ENCODE results near the gene PARD6B. TPM values are rescaled to one million over a fixed set of nuclear protein-coding genes. Genes with fewer than 3 reads are reported as not detected.
"Not testable (repeated sequence)": the region's sequence is repeated elsewhere in the genome, so short reads cannot be mapped to it uniquely, and the experiment has no call there.

Gene PARD6B
- polyA plus RNA-seq, 4 donors: 19.1 to 26.8 (median 22.8) TPM

- DNase-seq (ENCODE audit: low read depth in 4 of 4, low spot score in 2 of 4): no peak
These were observed 12.9 kb downstream of the PARD6B start for GRCh38 chr20:50744143-50744792.

GRCh38 chr20:50745634-50746137, 14.3 kb downstream of the PARD6B start:
- DNase-seq (ENCODE audit: low read depth in 4 of 4, low spot score in 2 of 4): no peak

GRCh38 chr20:50746138-50746940, 15.0 kb downstream of the PARD6B start:
- no peak for DNase-seq (ENCODE audit: low read depth in 4 of 4, low spot score in 2 of 4)

GRCh38 chr20:50747275-50747674, 15.9 kb downstream of the PARD6B start:
- DNase-seq (ENCODE audit: low read depth in 4 of 4, low spot score in 2 of 4): no peak

GRCh38 chr20:50750145-50750671, 18.8 kb downstream of the PARD6B start:
- DNase-seq (ENCODE audit: low read depth in 4 of 4, low spot score in 2 of 4): no peak

- no peak for DNase-seq (ENCODE audit: low read depth in 4 of 4, low spot score in 2 of 4)
These were observed 21.8 kb downstream of the PARD6B start for GRCh38 chr20:50753152-50753551.

- no peak for DNase-seq (ENCODE audit: low read depth in 4 of 4, low spot score in 2 of 4)
These were observed 23.0 kb downstream of the PARD6B start for GRCh38 chr20:50754420-50754819.

GRCh38 chr20:50756447-50756846, 25.1 kb downstream of the PARD6B start:
- DNase-seq (ENCODE audit: low read depth in 4 of 4, low spot score in 2 of 4): no peak

- DNase-seq (ENCODE audit: low read depth in 4 of 4, low spot score in 2 of 4): no peak
These were observed 27.1 kb downstream of the PARD6B start for GRCh38 chr20:50758469-50758868.

GRCh38 chr20:50758992-50759391, 27.6 kb downstream of the PARD6B start:
- DNase-seq (ENCODE audit: low read depth in 4 of 4, low spot score in 2 of 4): no peak

- no peak for DNase-seq (ENCODE audit: low read depth in 4 of 4, low spot score in 2 of 4)
These were observed 28.3 kb downstream of the PARD6B start for GRCh38 chr20:50759678-50760077.

GRCh38 chr20:50762045-50762422, 30.7 kb downstream of the PARD6B start:
- DNase-seq (ENCODE audit: low read depth in 4 of 4, low spot score in 2 of 4): no peak

GRCh38 chr20:50762435-50763220, 31.2 kb downstream of the PARD6B start:
- DNase-seq (ENCODE audit: low read depth in 4 of 4, low spot score in 2 of 4): no peak

GRCh38 chr20:50763550-50764458, 32.4 kb downstream of the PARD6B start:
- DNase-seq (ENCODE audit: low read depth in 4 of 4, low spot score in 2 of 4): not testable (repeated sequence)

- DNase-seq (ENCODE audit: low read depth in 4 of 4, low spot score in 2 of 4): not testable (repeated sequence)
These were observed 33.9 kb downstream of the PARD6B start for GRCh38 chr20:50765251-50765650.

GRCh38 chr20:50765674-50766073, 34.3 kb downstream of the PARD6B start:
- DNase-seq (ENCODE audit: low read depth in 4 of 4, low spot score in 2 of 4): no peak

GRCh38 chr20:50766955-50767809, 35.8 kb downstream of the PARD6B start:
- not testable (repeated sequence) for DNase-seq (ENCODE audit: low read depth in 4 of 4, low spot score in 2 of 4)

- DNase-seq (ENCODE audit: low read depth in 4 of 4, low spot score in 2 of 4): not testable (repeated sequence)
These were observed 37.6 kb downstream of the PARD6B start for GRCh38 chr20:50768991-50769390.

- not testable (repeated sequence) for DNase-seq (ENCODE audit: low read depth in 4 of 4, low spot score in 2 of 4)
These were observed 38.2 kb downstream of the PARD6B start for GRCh38 chr20:50769551-50770085.

Data from left renal cortex interstitium (tissue), 4 donors.